K562 (cell line): ENCODE results near the gene EML1. TPM values are rescaled to one million over a fixed set of nuclear protein-coding genes. Genes with fewer than 3 reads are reported as not detected.

Experiments
- BRF1 ChIP-seq: IDR thresholded peaks from 3 replicates; pipeline ENCODE4 v1.6.1; 2011; ENCODE audit warnings: borderline replicate concordance, mild to moderate bottlenecking; ENCODE audit not compliant: insufficient read length; ENCODE audit errors: extremely low read depth
- ELF1 ChIP-seq: fragments of 200-800 bp; sonication (Bioruptor generic); IDR thresholded peaks from 2 replicates; pipeline ENCODE4 v1.6.1; 2016; ENCODE audit warnings: missing genetic modification characterization, missing compliant biosample characterization
- FOXA3 ChIP-seq, 2 experiments: fragments of 450-650 bp in 1 of 2; sonication (generic) in 1 of 2; formaldehyde crosslinking; IDR thresholded peaks in 1 of 2; conservative IDR thresholded peaks in 1 of 2; 2 replicates each; pipeline versions ENCODE4 v1.4.0 to v1.8.0; 2020 to 2022; ENCODE audit warnings: mild to moderate bottlenecking in 2 of 2, missing genetic modification reagents in 1 of 2
- SPI1 ChIP-seq: IDR thresholded peaks from 2 replicates; pipeline ENCODE4 v1.6.1; 2011; ENCODE audit warnings: low read depth, low read length, control low read depth, borderline replicate concordance
- polyA plus RNA-seq, 8 experiments: library from polyadenylated mRNA; depleted of rRNA in 4 of 8; stranded (reverse) in 5 of 8; unstranded in 3 of 8; fragments of >200 nt; fragmentation: Nextera tagmentation in 2 of 8; fragmentation: Illumina TruSeq in 1 of 8; extraction: Ambion mirVana in 2 of 8; extraction: Trizol in 1 of 8; gene quantifications; 2 replicates each; pipeline versions ENCODE4 v1.2.1 to v1.2.3, GENCODE V29; 2011 to 2014; ENCODE audit warnings: inconsistent platforms in 1 of 8, missing spikeins in 1 of 8
- total RNA-seq, 7 experiments: library from RNA; depleted of rRNA in 6 of 7; stranded (reverse); fragments of >200 nt in 6 of 7; fragmentation: Illumina TruSeq in 2 of 7; extraction: Trizol in 2 of 7; gene quantifications; 2 replicates each; pipeline versions ENCODE4 v1.2.1 to v1.2.3, GENCODE V29; 2011 to 2021; ENCODE audit warnings: low replicate concordance in 1 of 7
- TF ChIP-seq, protein P1 (sequence below), 2 experiments: fragments of 450-650 bp; IDR thresholded peaks; 2 replicates each; pipeline ENCODE4 v1.6.1; 2016
- TF ChIP-seq, protein P2 (sequence below): fragments of 250-450 bp; sonication (Bioruptor Pico); IDR thresholded peaks from 2 replicates; pipeline ENCODE4 v1.4.0; 2020; ENCODE audit warnings: mild to moderate bottlenecking, moderate library complexity

The EML1 gene
- total and polyA plus RNA-seq, 9 of the 15 experiments (the other 6 are each of a cell fraction or from before 2014, with no cell fraction given) = 0.01 to 0.35 (median 0.07) TPM; not detected in 2

DNA sequence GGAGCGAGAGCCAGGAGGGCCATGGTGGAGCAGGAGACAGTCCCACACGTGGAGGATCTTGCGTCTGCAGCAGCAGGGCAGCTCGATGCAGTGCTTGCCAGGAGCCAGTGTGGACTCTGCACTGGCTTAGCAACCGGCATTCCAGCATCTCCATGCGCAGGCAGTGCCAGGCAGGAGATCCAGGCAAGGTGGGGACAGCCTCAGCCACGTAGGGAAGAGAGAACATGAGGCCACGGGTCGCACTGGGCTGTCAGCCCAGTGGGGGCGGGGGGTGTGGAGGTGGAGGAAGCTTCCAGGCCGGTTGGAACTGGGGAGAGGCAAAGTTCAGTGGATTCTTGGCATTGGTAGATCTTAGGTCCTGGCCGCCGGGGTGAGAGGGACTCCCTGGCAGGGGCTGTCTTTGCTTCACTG, 151.0 kb downstream of the EML1 start (continued):
- TF ChIP-seq, protein P1, sequence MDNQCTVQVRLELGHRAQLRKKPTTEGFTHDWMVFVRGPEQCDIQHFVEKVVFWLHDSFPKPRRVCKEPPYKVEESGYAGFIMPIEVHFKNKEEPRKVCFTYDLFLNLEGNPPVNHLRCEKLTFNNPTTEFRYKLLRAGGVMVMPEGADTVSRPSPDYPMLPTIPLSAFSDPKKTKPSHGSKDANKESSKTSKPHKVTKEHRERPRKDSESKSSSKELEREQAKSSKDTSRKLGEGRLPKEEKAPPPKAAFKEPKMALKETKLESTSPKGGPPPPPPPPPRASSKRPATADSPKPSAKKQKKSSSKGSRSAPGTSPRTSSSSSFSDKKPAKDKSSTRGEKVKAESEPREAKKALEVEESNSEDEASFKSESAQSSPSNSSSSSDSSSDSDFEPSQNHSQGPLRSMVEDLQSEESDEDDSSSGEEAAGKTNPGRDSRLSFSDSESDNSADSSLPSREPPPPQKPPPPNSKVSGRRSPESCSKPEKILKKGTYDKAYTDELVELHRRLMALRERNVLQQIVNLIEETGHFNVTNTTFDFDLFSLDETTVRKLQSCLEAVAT (IDR thresholded peaks at IDR 0.05) = no peak
- TF ChIP-seq SPI1 (no peak), FOXA3 (CRISPR knock-in tag; conservative IDR thresholded peaks at IDR 0.05 in 1 of 2, IDR thresholded peaks at IDR 0.05 in 1 of 2) (no peak), ELF1 (tag) (no peak), BRF1 (no peak)
- TF ChIP-seq, protein P2, sequence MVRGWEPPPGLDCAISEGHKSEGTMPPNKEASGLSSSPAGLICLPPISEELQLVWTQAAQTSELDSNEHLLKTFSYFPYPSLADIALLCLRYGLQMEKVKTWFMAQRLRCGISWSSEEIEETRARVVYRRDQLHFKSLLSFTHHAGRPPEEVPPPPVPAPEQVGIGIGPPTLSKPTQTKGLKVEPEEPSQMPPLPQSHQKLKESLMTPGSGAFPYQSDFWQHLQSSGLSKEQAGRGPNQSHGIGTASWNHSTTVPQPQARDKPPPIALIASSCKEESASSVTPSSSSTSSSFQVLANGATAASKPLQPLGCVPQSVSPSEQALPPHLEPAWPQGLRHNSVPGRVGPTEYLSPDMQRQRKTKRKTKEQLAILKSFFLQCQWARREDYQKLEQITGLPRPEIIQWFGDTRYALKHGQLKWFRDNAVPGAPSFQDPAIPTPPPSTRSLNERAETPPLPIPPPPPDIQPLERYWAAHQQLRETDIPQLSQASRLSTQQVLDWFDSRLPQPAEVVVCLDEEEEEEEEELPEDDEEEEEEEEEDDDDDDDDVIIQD = no peak
